Measurements from ENCODE around the gene MRPL43.

DNA sequence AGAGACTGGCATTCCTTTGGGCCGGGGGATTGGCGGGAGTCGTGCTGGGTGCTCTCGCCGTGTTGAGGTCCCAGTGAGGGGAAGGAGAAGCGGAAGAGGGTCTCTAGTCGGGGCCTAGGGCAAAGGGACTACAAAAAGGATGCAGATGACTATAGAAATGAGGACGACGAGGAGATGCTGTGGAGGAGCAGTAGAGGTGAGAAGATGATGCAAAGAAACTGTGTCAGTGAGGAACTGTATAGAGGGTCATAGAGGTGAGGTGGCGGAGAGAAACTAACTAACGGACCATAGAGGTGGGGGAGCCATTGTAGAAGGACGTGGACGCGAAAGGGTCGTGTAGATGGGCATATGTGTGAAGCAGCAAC, 370 bp upstream of the MRPL43 start:
- TF ChIP-seq ZNF416 (CRISPR knock-in tag; IDR thresholded peaks at IDR 0.05) (no peak), RELA (CRISPR knock-in tag; IDR thresholded peaks at IDR 0.05; ENCODE audit: borderline replicate concordance) (no peak), ATF6 (CRISPR knock-in tag; IDR thresholded peaks at IDR 0.05) (no peak), CBFB (CRISPR knock-in tag; IDR thresholded peaks at IDR 0.05; ENCODE audit: low read depth) (no peak), IRF2 (CRISPR knock-in tag; IDR thresholded peaks at IDR 0.05; ENCODE audit: borderline replicate concordance, low read depth) (no peak), NFYB (CRISPR knock-in tag; conservative IDR thresholded peaks at IDR 0.05; ENCODE audit: low read depth) (no peak), TP53 (CRISPR knock-in tag; IDR thresholded peaks at IDR 0.05) (no peak), ZBTB21 (CRISPR knock-in tag; IDR thresholded peaks at IDR 0.05; ENCODE audit: borderline replicate concordance) (no peak), NFATC4 (CRISPR knock-in tag; IDR thresholded peaks at IDR 0.05) (no peak), IRF1 (CRISPR knock-in tag; IDR thresholded peaks at IDR 0.05) (no peak)
- TF ChIP-seq, protein P1, sequence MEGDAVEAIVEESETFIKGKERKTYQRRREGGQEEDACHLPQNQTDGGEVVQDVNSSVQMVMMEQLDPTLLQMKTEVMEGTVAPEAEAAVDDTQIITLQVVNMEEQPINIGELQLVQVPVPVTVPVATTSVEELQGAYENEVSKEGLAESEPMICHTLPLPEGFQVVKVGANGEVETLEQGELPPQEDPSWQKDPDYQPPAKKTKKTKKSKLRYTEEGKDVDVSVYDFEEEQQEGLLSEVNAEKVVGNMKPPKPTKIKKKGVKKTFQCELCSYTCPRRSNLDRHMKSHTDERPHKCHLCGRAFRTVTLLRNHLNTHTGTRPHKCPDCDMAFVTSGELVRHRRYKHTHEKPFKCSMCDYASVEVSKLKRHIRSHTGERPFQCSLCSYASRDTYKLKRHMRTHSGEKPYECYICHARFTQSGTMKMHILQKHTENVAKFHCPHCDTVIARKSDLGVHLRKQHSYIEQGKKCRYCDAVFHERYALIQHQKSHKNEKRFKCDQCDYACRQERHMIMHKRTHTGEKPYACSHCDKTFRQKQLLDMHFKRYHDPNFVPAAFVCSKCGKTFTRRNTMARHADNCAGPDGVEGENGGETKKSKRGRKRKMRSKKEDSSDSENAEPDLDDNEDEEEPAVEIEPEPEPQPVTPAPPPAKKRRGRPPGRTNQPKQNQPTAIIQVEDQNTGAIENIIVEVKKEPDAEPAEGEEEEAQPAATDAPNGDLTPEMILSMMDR (IDR thresholded peaks at IDR 0.05): no peak
- TF ChIP-seq, protein P2, sequence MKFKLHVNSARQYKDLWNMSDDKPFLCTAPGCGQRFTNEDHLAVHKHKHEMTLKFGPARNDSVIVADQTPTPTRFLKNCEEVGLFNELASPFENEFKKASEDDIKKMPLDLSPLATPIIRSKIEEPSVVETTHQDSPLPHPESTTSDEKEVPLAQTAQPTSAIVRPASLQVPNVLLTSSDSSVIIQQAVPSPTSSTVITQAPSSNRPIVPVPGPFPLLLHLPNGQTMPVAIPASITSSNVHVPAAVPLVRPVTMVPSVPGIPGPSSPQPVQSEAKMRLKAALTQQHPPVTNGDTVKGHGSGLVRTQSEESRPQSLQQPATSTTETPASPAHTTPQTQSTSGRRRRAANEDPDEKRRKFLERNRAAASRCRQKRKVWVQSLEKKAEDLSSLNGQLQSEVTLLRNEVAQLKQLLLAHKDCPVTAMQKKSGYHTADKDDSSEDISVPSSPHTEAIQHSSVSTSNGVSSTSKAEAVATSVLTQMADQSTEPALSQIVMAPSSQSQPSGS (CRISPR knock-in tag; IDR thresholded peaks at IDR 0.05; ENCODE audit: borderline replicate concordance, low read depth): no peak
- TF ChIP-seq, protein P3, sequence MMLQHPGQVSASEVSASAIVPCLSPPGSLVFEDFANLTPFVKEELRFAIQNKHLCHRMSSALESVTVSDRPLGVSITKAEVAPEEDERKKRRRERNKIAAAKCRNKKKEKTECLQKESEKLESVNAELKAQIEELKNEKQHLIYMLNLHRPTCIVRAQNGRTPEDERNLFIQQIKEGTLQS (CRISPR knock-in tag; conservative IDR thresholded peaks at IDR 0.05): no peak
- TF ChIP-seq, protein P4, sequence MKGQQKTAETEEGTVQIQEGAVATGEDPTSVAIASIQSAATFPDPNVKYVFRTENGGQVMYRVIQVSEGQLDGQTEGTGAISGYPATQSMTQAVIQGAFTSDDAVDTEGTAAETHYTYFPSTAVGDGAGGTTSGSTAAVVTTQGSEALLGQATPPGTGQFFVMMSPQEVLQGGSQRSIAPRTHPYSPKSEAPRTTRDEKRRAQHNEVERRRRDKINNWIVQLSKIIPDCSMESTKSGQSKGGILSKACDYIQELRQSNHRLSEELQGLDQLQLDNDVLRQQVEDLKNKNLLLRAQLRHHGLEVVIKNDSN (CRISPR knock-in tag; IDR thresholded peaks at IDR 0.05): no peak
